ENCODE results near the gene MAP3K6. TPM values are rescaled to one million over a fixed set of nuclear protein-coding genes. Genes with fewer than 3 reads are reported as not detected.

MAP3K6 gene
- total RNA-seq, 2 donors from 2014 or later: 31.3 to 42.1 TPM

GRCh38 chr1:27342391-27342777 lies 24.4 kb downstream of the MAP3K6 start:
- no peaks in the 10 kb centered on the region for H3K36me3 ChIP-seq
- H3K27ac ChIP-seq: no peak overlapping the region
- no peak overlapping the region for H3K4me3 ChIP-seq
- H3K4me1 ChIP-seq: peaks cover 0 to 9% of the 10 kb centered on the region in 2 donors
- no peak for TF ChIP-seq CTCF (IDR thresholded peaks at IDR 0.05)
- no peaks in the 10 kb centered on the region for H3K27me3 ChIP-seq
- DNase-seq (ENCODE audit: low spot score): no peak
- H3K9me3 ChIP-seq: no peaks in the 10 kb centered on the region

GRCh38 chr1:27341525-27342252 lies 25.1 kb downstream of the MAP3K6 start, which contains the start of gene SYTL1:
Gene SYTL1 (plus strand): TSS chr1:27342022. CDS start chr1:27345335, 3,313 bp downstream.
- peak within 1 kb of the TSS in 1 of 2 donors; percentile 4 for H3K4me3 ChIP-seq
- DNase-seq (ENCODE audit: low spot score): no peak

GRCh38 chr1:27339213-27339612 lies 27.5 kb downstream of the MAP3K6 start:
- Histone ChIP-seq H3K4me1 (peaks cover 0 to 9% of the 10 kb centered on the region in 2 donors), H3K27ac (no peak overlapping the region), H3K9me3 (no peaks in the 10 kb centered on the region), H3K36me3 (peaks cover 13% of the 10 kb centered on the region), H3K27me3 (no peaks in the 10 kb centered on the region), H3K4me3 (no peak overlapping the region)
- no peak for DNase-seq (ENCODE audit: low spot score)
- no peak for TF ChIP-seq CTCF (IDR thresholded peaks at IDR 0.05)

More at GRCh38 chr1:27341525-27342252, 25.1 kb downstream of the MAP3K6 start, which contains the start of gene SYTL1:
- Histone ChIP-seq H3K4me1 (peaks cover 0 to 9% of the 10 kb centered on the region in 2 donors), H3K27me3 (no peaks in the 10 kb centered on the region), H3K27ac (no peak within 1 kb of the TSS), H3K9me3 (no peaks in the 10 kb centered on the region), H3K36me3 (no peaks in the 10 kb centered on the region)
- no peak for TF ChIP-seq CTCF (IDR thresholded peaks at IDR 0.05)

- Histone ChIP-seq H3K27ac (no peak overlapping the region), H3K27me3 (no peaks in the 10 kb centered on the region), H3K4me1 (peaks cover 0 to 9% of the 10 kb centered on the region in 2 donors), H3K4me3 (no peak overlapping the region), H3K36me3 (peaks cover 18% of the 10 kb centered on the region), H3K9me3 (no peaks in the 10 kb centered on the region)
- no peak for TF ChIP-seq CTCF (IDR thresholded peaks at IDR 0.05)
- DNase-seq (ENCODE audit: low spot score): no peak
Observed at GRCh38 chr1:27338751-27339150, 28.0 kb downstream of the MAP3K6 start.

GRCh38 chr1:27336756-27337155 lies 30.0 kb downstream of the MAP3K6 start:
- TF ChIP-seq CTCF (IDR thresholded peaks at IDR 0.05): no peak
- Histone ChIP-seq H3K4me1 (peaks cover 0 to 16% of the 10 kb centered on the region in 2 donors), H3K27me3 (no peaks in the 10 kb centered on the region), H3K36me3 (peaks cover 33% of the 10 kb centered on the region), H3K4me3 (no peak overlapping the region), H3K9me3 (no peaks in the 10 kb centered on the region), H3K27ac (no peak overlapping the region)
- no peak for DNase-seq (ENCODE audit: low spot score)
